Sigmoid colon (tissue), 7 donors: Measurements from ENCODE around the gene S100A16. TPM values are rescaled to one million over a fixed set of nuclear protein-coding genes. Genes with fewer than 3 reads are reported as not detected.

Experiments
- DNase-seq: peaks from one replicate; pipeline ENCODE4 v3.0.0-alpha.2; 2019
- H3K27ac ChIP-seq, 4 donors: fragments of 200-600 bp; sonication (generic); one replicate each; pipeline ENCODE4 v1.5.1; 2016 to 2019; ENCODE audit warnings: mild to moderate bottlenecking in 1 of 4
- H3K27me3 ChIP-seq, 3 donors: fragments of 200-600 bp; sonication (generic); one replicate each; pipeline ENCODE4 v1.5.1; 2019; ENCODE audit warnings: mild to moderate bottlenecking in 1 of 3
- H3K36me3 ChIP-seq, 4 donors: fragments of 200-600 bp; sonication (generic); one replicate each; pipeline ENCODE4 v1.5.1; 2016 to 2019
- H3K4me1 ChIP-seq, 4 donors: fragments of 200-600 bp; sonication (generic); one replicate each; pipeline ENCODE4 v1.5.1; 2017 to 2019
- H3K4me3 ChIP-seq, 4 donors: fragments of 200-600 bp; sonication (generic); one replicate each; pipeline ENCODE4 v1.5.1; 2017 to 2019; ENCODE audit warnings: mild to moderate bottlenecking in 2 of 4, moderate library complexity in 1 of 4
- H3K9me3 ChIP-seq, 4 donors: fragments of 200-600 bp in 3 of 4; sonication (generic) in 3 of 4; one replicate each; pipeline versions ENCODE4 v1.5.1 to v1.6.1; 2013 to 2019
- EP300 ChIP-seq, 4 donors: sonication (generic); formaldehyde crosslinking; IDR thresholded peaks; one replicate each; pipeline ENCODE4 v1.6.1; 2017; ENCODE audit warnings: antibody characterized with exemption in 4 of 4
- POLR2A ChIP-seq, 2 donors: fragments of 450-650 bp; IDR thresholded peaks; one replicate each; pipeline ENCODE4 v1.6.1; 2016; ENCODE audit warnings: antibody characterized with exemption in 2 of 2, mild to moderate bottlenecking in 2 of 2, moderate library complexity in 2 of 2
- POLR2AphosphoS5 ChIP-seq, 4 donors: sonication (generic); formaldehyde crosslinking; IDR thresholded peaks; one replicate each; pipeline ENCODE4 v1.6.1; 2017; ENCODE audit warnings: antibody characterized with exemption in 4 of 4
- WGBS, 2 donors: extraction: QIAGEN DNeasy Blood & Tissue Kit; methylation state at CpG; one replicate each; pipeline ENCODE4 v1.1.7; 2013; 5-methylcytosine and 5-hydroxymethylcytosine counted together
- intact Hi-C: fragments of 100-400 bp; cut with DNase I; formaldehyde crosslinking; loops from one replicate; pipeline ENCODE4 v1.15.1; 2023
- polyA plus RNA-seq, 3 donors: library from polyadenylated mRNA; stranded (reverse); fragments of 200-250 nt; gene quantifications; one replicate each; pipeline ENCODE4 v1.2.3, GENCODE V29; 2013
- total RNA-seq, 4 donors: library from RNA; depleted of rRNA; stranded (reverse); fragments of >200 nt; gene quantifications; one replicate each; pipeline ENCODE4 v1.1.0, GENCODE V29; 2016
- TF ChIP-seq, protein P1 (sequence below), 4 experiments: fragments of 450-650 bp in 3 of 4; fragments of 200-600 bp in 1 of 4; IDR thresholded peaks; one replicate each; pipeline ENCODE4 v1.5.1; 2016 to 2019; ENCODE audit warnings: antibody characterized with exemption in 4 of 4, mild to moderate bottlenecking in 3 of 4, moderate library complexity in 2 of 4
- donor health status: healthy with polysubstance abuse.
- donor health status: Bipolar disorder and iron deficiency.
- donor health status: healthy.

Gene S100A16
- total and polyA plus RNA-seq, 7 donors, result 35.6 to 492 (median 49.9) TPM

DNA sequence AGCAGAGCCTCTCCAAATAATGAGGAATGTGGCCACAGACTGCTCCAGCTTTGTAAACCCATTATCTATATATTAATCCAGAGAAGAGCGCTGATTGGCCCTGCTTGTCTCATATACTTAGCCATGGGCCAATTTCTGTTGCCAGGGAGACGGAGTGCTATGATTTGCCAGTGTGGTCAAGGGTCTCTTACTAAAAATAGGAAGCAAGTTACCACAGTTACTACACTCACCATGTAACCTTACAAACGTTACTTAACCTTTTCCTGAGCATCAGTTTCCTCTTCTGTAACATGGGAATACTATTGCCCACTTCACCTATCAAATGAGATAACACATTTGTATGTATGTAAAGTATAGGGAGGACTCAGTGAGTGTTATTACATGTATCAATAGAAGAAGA lies 39.6 kb downstream of the S100A16 start:
- H3K9me3 ChIP-seq, result no peaks in the 10 kb centered on the region
- peak overlapping the region; percentile 57 to 68 (median 62) for H3K27ac ChIP-seq

GRCh38 chr1:153572569-153573015 lies 40.3 kb downstream of the S100A16 start:
- Histone ChIP-seq H3K9me3 (no peaks in the 10 kb centered on the region), H3K4me1 (peaks cover 0 to 28% (median 22%) of the 10 kb centered on the region in 4 donors), H3K27me3 (no peaks in the 10 kb centered on the region), H3K36me3 (no peaks in the 10 kb centered on the region), H3K27ac (peak overlapping the region; percentile 57 to 68 (median 62)), H3K4me3 (no peak overlapping the region)
- intact Hi-C loops, result loop anchor here (1.0 to 5.0 kb wide), 5 partner anchors 44 to 200 kb away; partner anchors contain the start of genes INTS3, S100A14 and SNAPIN
- 7 to 14% methylated on average over 3 of the region's 3 CpGs for WGBS, 2 donors
- TF ChIP-seq EP300 (IDR thresholded peaks at IDR 0.05) (no peak), POLR2A (IDR thresholded peaks at IDR 0.05) (no peak), POLR2AphosphoS5 (IDR thresholded peaks at IDR 0.05) (peak in 3 of 4 donors; percentile 12 to 56 (median 55))
- TF ChIP-seq, protein P1, sequence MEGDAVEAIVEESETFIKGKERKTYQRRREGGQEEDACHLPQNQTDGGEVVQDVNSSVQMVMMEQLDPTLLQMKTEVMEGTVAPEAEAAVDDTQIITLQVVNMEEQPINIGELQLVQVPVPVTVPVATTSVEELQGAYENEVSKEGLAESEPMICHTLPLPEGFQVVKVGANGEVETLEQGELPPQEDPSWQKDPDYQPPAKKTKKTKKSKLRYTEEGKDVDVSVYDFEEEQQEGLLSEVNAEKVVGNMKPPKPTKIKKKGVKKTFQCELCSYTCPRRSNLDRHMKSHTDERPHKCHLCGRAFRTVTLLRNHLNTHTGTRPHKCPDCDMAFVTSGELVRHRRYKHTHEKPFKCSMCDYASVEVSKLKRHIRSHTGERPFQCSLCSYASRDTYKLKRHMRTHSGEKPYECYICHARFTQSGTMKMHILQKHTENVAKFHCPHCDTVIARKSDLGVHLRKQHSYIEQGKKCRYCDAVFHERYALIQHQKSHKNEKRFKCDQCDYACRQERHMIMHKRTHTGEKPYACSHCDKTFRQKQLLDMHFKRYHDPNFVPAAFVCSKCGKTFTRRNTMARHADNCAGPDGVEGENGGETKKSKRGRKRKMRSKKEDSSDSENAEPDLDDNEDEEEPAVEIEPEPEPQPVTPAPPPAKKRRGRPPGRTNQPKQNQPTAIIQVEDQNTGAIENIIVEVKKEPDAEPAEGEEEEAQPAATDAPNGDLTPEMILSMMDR (IDR thresholded peaks at IDR 0.05), result peak; percentile 64 to 89 (median 84)
- peak; percentile 91 for DNase-seq

More for the DNA sequence above, 39.6 kb downstream of the S100A16 start:
- peaks cover 0 to 21% (median 14%) of the 10 kb centered on the region in 4 donors for H3K4me1 ChIP-seq
- H3K27me3 ChIP-seq, result no peaks in the 10 kb centered on the region
- no peak overlapping the region for H3K4me3 ChIP-seq
- no peak for DNase-seq
- TF ChIP-seq EP300 (IDR thresholded peaks at IDR 0.05) (no peak), POLR2A (IDR thresholded peaks at IDR 0.05) (no peak), POLR2AphosphoS5 (IDR thresholded peaks at IDR 0.05) (no peak)
- TF ChIP-seq, protein P1 (IDR thresholded peaks at IDR 0.05), result no peak
- intact Hi-C loops, result loop anchor here (2.0 to 5.0 kb wide), 4 partner anchors 43 to 175 kb away; partner anchors contain the start of genes INTS3, S100A14 and SNAPIN
- no peaks in the 10 kb centered on the region for H3K36me3 ChIP-seq
- WGBS, 2 donors, result 68 to 73% methylated on average over 3 of the region's 3 CpGs

- intact Hi-C loops, result loop anchor here (1.0 to 5.0 kb wide), 5 partner anchors 45 to 201 kb away; partner anchors contain the start of genes INTS3, S100A14 and SNAPIN
- Histone ChIP-seq H3K27ac (peak overlapping the region in 2 of 4 donors; percentile 57 to 68), H3K27me3 (no peaks in the 10 kb centered on the region), H3K4me1 (peaks cover 0 to 37% (median 31%) of the 10 kb centered on the region in 4 donors), H3K36me3 (no peaks in the 10 kb centered on the region), H3K4me3 (no peak overlapping the region), H3K9me3 (no peaks in the 10 kb centered on the region)
- 78 to 83% methylated on average over 7 of the region's 7 CpGs for WGBS, 2 donors
- no peak for DNase-seq
- TF ChIP-seq, protein P1 (IDR thresholded peaks at IDR 0.05), result no peak
- no peak for TF ChIP-seq POLR2A (IDR thresholded peaks at IDR 0.05)
- TF ChIP-seq EP300 (IDR thresholded peaks at IDR 0.05), result no peak
- TF ChIP-seq POLR2AphosphoS5 (IDR thresholded peaks at IDR 0.05), result no peak
Measured at GRCh38 chr1:153571706-153572105, 41.2 kb downstream of the S100A16 start.

DNA sequence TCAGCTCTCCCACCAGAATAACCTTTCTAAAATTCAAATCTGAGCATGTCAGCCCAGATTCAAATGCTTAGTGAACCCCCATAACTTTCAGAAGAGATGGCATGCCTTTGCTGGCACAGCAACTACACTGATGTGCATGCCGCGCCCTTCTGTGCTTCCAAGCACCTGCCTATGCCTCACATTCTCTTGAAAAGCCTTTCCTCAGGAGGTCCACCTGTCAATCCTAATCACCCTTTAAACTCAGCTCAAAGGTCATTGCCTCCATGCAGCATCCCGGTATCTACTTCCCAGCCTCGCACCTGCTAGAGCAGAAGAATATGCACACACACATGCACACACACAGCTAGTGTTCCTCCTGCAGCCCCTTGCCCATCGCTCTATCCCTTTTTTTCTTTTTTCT lies 42.1 kb downstream of the S100A16 start:
- Histone ChIP-seq H3K4me1 (peaks cover 0 to 45% (median 39%) of the 10 kb centered on the region in 4 donors), H3K9me3 (no peaks in the 10 kb centered on the region), H3K27me3 (no peaks in the 10 kb centered on the region), H3K36me3 (no peaks in the 10 kb centered on the region), H3K27ac (no peak overlapping the region), H3K4me3 (no peak overlapping the region)
- intact Hi-C loops, result loop anchor here (5.0 kb wide), 2 partner anchors 86 to 156 kb away; partner anchors contain the start of genes INTS3 and SNAPIN
- WGBS, 2 donors, result 29 to 71% methylated on average over 5 of the region's 5 CpGs
- DNase-seq, result no peak
- TF ChIP-seq POLR2AphosphoS5 (IDR thresholded peaks at IDR 0.05) (no peak), POLR2A (IDR thresholded peaks at IDR 0.05) (no peak)

DNA sequence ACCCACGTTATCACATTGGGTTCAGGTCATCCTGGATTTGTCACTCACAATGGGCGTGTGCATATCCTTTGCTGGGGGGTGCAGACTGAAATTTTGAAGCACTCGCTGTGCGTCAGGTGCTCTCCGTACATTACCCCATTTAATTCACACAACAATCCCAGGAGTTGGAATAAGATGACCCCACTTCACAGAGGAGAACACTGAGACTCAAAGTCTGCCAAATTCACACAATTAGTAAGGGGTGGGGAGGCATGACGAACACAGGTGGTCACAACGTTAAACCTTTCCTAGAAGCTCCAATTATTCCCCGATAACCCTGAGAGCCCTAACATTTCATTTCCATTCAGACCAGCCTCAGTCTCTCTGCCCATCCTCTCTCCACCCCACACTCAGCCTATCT lies 43.5 kb downstream of the S100A16 start:
- no peak for DNase-seq
- no peaks in the 10 kb centered on the region for H3K27me3 ChIP-seq
- no peak overlapping the region for H3K4me3 ChIP-seq
- no peak for TF ChIP-seq POLR2A (IDR thresholded peaks at IDR 0.05)
- TF ChIP-seq, protein P1 (IDR thresholded peaks at IDR 0.05), result no peak
- no peak for TF ChIP-seq POLR2AphosphoS5 (IDR thresholded peaks at IDR 0.05)
- no peak for TF ChIP-seq EP300 (IDR thresholded peaks at IDR 0.05)
- H3K9me3 ChIP-seq, result no peaks in the 10 kb centered on the region
- no peaks in the 10 kb centered on the region for H3K36me3 ChIP-seq
- H3K27ac ChIP-seq, result no peak overlapping the region
- H3K4me1 ChIP-seq, result peaks cover 0 to 53% (median 46%) of the 10 kb centered on the region in 4 donors
- 87 to 92% methylated on average over 8 of the region's 8 CpGs for WGBS, 2 donors
- intact Hi-C loops, result no loop called here
